IgD-negative memory B cell (primary cell): ENCODE data around the gene C2orf15. TPM values are rescaled to one million over a fixed set of nuclear protein-coding genes. Genes with fewer than 3 reads are reported as not detected.
"Not testable (repeated sequence)": the region's sequence is repeated elsewhere in the genome, so short reads cannot be mapped to it uniquely, and the experiment has no call there.

ENCODE experiments used
- H3K27ac Mint-ChIP-seq, 3 donors: one replicate each; pipeline ENCODE4 v1.8.0; 2020 to 2022; ENCODE audit warnings: mild to moderate bottlenecking in 3 of 3, mixed read lengths in 3 of 3, moderate library complexity in 1 of 3
- H3K27me3 Mint-ChIP-seq: one replicate; pipeline ENCODE4 v1.8.0; 2021; ENCODE audit warnings: mixed read lengths
- H3K36me3 Mint-ChIP-seq: one replicate; pipeline ENCODE4 v1.8.0; 2020; ENCODE audit warnings: mild to moderate bottlenecking, mixed read lengths
- H3K4me1 Mint-ChIP-seq, 3 donors: one replicate each; pipeline ENCODE4 v1.8.0; 2020 to 2022; ENCODE audit warnings: mixed read lengths in 3 of 3, mild to moderate bottlenecking in 1 of 3
- H3K4me3 Mint-ChIP-seq, 4 donors: one replicate each; pipeline ENCODE4 v1.8.0; 2020 to 2022; ENCODE audit warnings: mild to moderate bottlenecking in 4 of 4, mixed read lengths in 4 of 4, moderate library complexity in 3 of 4
- H3K9me3 Mint-ChIP-seq, 3 donors: one replicate each; pipeline ENCODE4 v1.8.0; 2020 to 2021; ENCODE audit warnings: mixed read lengths in 3 of 3, mild to moderate bottlenecking in 1 of 3
- polyA plus RNA-seq: library from polyadenylated mRNA; unstranded; fragments of 300-500 nt; fragmentation: Illumina TruSeq; gene quantifications from one replicate; pipeline ENCODE4 v1.2.3, GENCODE V29; 2021

Gene C2orf15, protein sequence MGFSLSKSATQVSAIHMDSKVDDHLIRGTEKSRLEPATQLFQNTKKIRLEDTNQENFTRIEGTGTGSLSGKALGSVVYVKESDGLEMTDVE
- polyA plus RNA-seq: 2.0 TPM

DNA sequence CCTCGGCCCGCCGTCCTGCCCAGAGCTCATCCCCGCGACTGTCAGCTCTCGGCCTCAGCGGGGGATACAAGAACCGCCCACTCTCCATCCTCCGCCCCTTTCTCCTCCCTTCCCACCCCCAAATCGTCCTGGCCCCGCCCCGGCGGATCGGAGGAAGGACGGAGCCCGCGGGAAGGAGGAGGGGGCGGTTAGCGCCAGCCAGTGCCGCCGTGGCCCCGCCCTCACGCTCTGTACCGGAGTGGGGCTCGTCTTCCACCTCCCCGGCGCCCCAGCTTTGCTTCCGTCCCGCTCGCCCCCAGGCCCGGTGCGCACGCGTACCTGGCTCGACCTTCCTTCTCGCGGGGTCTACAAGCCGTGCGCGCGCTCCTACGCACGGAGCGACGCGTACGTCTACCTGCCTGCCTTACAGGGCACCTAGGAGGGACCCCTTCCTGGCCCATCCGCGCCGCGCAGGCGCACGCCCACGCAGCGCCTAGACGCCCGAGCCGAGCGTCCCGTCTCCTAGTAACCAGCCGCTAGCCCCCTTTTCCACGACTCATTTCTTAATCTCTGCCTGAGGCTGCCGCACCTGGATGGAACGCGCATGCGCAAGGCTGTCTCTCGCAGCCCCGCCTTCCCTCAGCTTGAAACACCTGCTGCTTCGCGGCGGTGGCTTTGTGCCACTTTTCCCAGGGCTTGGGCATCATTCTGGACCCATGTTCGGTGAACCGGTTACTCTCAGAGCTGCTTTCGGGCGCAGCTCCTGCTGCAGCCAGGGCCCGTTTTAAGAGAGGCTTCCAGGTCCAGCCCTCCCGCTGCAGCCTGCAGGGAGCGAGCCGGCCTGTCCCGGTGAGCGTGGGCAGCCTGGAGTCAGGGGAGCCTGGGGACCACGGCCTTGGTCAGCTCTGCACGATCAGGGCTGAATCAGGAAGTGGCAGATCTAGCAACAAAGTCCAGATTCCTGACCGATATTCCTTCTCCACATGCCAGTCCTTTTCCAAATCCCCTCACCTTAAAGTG lies at the start of gene C2orf15:
Gene C2orf15, plus strand, starts transcription at position 598 of the 999 bp plus-strand sequence. CDS start 8,852 bp downstream, outside the sequence.
- peaks cover 0 to 2% (median 0%) of the 10 kb centered on the region in 3 donors for H3K9me3 Mint-ChIP-seq
- H3K27me3 Mint-ChIP-seq: peaks cover 1% of the 10 kb centered on the region

DNA sequence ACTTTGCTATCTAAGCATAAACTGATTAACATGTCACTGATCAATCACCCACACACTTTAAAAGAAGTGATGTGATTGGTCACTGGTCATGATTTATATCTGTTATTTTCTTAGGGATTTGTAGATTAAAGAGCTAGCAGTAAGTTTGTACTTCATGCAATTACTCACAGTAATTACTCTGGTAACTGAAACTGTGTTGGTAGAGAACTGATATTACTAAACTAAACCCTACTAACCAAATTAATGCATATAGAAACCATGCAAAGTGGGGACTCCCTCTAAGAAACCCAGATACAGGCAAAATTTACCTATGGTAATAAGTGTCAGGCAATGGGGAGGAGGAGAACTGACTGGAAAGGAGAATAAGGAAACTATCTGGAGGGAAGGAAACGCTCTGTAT lies 44.8 kb upstream of the C2orf15 start:
- no peak overlapping the region for H3K27ac Mint-ChIP-seq
- peaks cover 3% of the 10 kb centered on the region for H3K36me3 Mint-ChIP-seq
- H3K4me1 Mint-ChIP-seq: peaks cover 0 to 3% (median 2%) of the 10 kb centered on the region in 3 donors
- H3K9me3 Mint-ChIP-seq: peaks cover 0 to 12% (median 4%) of the 10 kb centered on the region in 3 donors
- H3K27me3 Mint-ChIP-seq: no peaks in the 10 kb centered on the region
- no peak overlapping the region for H3K4me3 Mint-ChIP-seq

More for the DNA sequence above, at the start of gene C2orf15:
- Mint-ChIP-seq H3K36me3 (no peaks in the 10 kb centered on the region), H3K4me1 (peaks cover 8 to 19% (median 11%) of the 10 kb centered on the region in 3 donors), H3K27ac (peak within 1 kb of the TSS; percentile 72 to 100 (median 99)), H3K4me3 (peak within 1 kb of the TSS; percentile 91 to 100 (median 96))

GRCh38 chr2:99101697-99102096 lies 39.8 kb upstream of the C2orf15 start:
- Mint-ChIP-seq H3K27ac (peak overlapping the region in 1 of 3 donors; percentile 48), H3K36me3 (peaks cover 1% of the 10 kb centered on the region), H3K4me3 (no peak overlapping the region), H3K9me3 (no peaks in the 10 kb centered on the region), H3K27me3 (no peaks in the 10 kb centered on the region), H3K4me1 (peaks cover 0 to 6% (median 3%) of the 10 kb centered on the region in 3 donors)

GRCh38 chr2:99104006-99104405 lies 37.5 kb upstream of the C2orf15 start:
- Mint-ChIP-seq H3K27me3 (no peaks in the 10 kb centered on the region), H3K4me1 (peaks cover 0 to 6% (median 3%) of the 10 kb centered on the region in 3 donors), H3K36me3 (no peaks in the 10 kb centered on the region), H3K9me3 (no peaks in the 10 kb centered on the region), H3K27ac (no peak overlapping the region), H3K4me3 (no peak overlapping the region)

DNA sequence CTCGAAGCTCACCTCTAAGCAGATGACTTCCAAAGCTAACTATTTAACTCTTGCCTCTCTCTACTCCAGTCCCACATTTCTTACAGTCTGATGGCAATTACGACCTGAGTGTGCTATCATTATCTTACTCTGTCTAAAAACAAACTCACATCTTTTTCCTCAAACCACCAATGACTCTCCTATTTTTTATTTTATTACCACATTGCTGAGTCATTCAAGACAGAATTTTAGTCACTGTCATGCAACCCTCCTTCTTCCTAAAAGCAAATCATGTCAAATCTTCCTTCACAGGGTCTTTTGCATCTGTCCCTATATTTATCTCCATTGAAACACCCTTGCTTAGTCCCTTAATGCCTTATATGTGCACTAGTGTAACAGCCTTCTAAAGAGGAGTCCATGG lies 34.6 kb upstream of the C2orf15 start:
- no peak overlapping the region for H3K27ac Mint-ChIP-seq
- H3K9me3 Mint-ChIP-seq: no peaks in the 10 kb centered on the region
- H3K4me3 Mint-ChIP-seq: no peak overlapping the region
- H3K4me1 Mint-ChIP-seq: peaks cover 0 to 2% (median 0%) of the 10 kb centered on the region in 3 donors
- no peaks in the 10 kb centered on the region for H3K27me3 Mint-ChIP-seq
- H3K36me3 Mint-ChIP-seq: no peaks in the 10 kb centered on the region

DNA sequence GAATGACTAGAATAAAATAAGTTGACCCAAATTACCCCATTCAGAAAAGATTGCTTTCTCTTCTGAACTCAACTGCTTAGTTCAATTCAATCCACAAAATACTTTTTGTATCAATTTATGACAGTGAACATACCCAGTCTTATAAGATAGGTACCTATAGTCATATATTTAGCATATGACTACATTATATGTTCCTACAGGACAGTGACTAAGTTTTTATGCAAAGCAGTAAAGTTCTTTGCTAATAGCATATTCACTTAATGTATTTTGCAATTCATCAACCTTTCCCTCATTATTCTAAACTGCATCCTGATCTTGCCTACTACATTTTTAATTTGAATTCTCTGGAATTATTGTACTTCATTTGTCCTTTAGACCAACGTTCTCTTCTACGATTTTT lies 30.3 kb upstream of the C2orf15 start:
- Mint-ChIP-seq H3K27ac (no peak overlapping the region), H3K27me3 (no peaks in the 10 kb centered on the region), H3K4me3 (no peak overlapping the region), H3K9me3 (no peaks in the 10 kb centered on the region), H3K4me1 (no peaks in the 10 kb centered on the region), H3K36me3 (no peaks in the 10 kb centered on the region)

DNA sequence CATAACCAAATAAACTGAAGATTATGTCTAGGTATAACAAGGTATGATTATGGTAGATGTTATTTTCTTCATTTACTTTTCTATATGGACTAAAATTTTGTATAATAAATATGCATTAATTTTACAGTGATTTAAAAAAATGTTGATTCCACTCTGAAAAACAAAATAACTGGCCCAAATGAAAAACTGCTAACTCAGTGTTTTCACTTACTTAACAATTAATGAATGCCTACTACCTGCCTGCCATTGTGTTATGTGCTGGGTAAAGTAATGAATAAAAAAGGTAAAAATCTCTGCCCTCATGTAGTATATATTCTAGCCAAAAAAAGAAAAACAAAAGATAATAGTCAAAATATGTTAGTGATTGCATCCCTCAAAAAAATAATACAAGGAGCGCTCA lies 29.6 kb upstream of the C2orf15 start:
- Mint-ChIP-seq H3K4me3 (no peak overlapping the region), H3K4me1 (no peaks in the 10 kb centered on the region), H3K27ac (no peak overlapping the region), H3K27me3 (no peaks in the 10 kb centered on the region), H3K9me3 (no peaks in the 10 kb centered on the region), H3K36me3 (no peaks in the 10 kb centered on the region)

DNA sequence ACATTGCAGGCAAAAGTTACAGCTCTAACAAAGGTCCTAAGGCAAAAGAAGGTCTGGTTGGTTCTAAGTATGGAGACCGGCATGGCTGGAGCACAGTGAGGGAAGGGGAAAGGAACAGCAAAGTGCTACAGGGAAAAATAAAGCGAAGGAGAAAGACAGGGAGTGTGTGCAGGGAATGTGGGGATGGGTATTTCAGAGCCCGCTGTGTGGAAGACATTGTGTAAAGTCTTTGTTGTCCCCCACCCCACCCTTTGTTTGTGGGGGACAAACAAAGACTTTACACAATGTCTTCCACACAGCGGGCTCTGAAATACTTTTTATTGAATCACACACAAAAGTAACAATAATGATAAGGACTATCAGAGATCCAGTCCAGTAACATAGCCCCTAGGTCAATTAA lies 28.9 kb upstream of the C2orf15 start:
- H3K4me3 Mint-ChIP-seq: no peak overlapping the region
- no peaks in the 10 kb centered on the region for H3K9me3 Mint-ChIP-seq
- H3K27ac Mint-ChIP-seq: no peak overlapping the region
- no peaks in the 10 kb centered on the region for H3K27me3 Mint-ChIP-seq
- no peaks in the 10 kb centered on the region for H3K36me3 Mint-ChIP-seq
- H3K4me1 Mint-ChIP-seq: no peaks in the 10 kb centered on the region

GRCh38 chr2:99127981-99128380 lies 13.5 kb upstream of the C2orf15 start:
- Mint-ChIP-seq H3K4me3 (no peak overlapping the region), H3K36me3 (peaks cover 5% of the 10 kb centered on the region), H3K27me3 (no peaks in the 10 kb centered on the region), H3K4me1 (no peaks in the 10 kb centered on the region), H3K9me3 (peaks cover 10 to 31% (median 21%) of the 10 kb centered on the region in 3 donors), H3K27ac (no peak overlapping the region)

DNA sequence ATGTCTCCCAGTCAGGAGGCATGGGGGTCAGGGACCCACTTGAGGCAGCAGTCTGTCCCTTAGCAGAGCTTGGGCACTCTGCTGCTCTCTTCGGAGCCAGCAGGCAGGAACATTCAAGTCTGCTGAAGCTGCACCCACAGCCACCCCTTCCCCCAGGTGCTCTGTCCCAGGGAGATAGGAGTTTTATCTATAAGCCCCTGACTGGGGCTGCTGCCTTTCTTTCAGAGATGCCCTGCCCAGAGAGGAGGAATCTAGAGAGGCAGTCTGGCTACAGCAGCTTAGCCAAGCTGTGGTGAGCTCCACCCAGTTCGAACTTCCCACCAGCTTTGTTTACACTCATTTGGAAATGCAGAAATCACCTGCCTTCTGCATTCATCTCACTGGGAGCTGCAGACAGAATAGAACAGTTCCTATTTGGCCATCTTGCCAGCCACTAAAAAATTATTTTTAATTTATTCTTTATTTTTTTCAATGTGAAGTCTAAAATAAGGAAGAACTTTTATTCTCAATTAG lies 6.4 kb upstream of the C2orf15 start:
- not testable (repeated sequence) for H3K27ac Mint-ChIP-seq, H3K36me3 Mint-ChIP-seq, H3K4me3 Mint-ChIP-seq, H3K27me3 Mint-ChIP-seq, H3K4me1 Mint-ChIP-seq
- H3K9me3 Mint-ChIP-seq: peaks cover 9 to 26% (median 18%) of the 10 kb centered on the region in 3 donors

GRCh38 chr2:99139003-99139402 lies 2.5 kb upstream of the C2orf15 start:
- no peak overlapping the region for H3K27ac Mint-ChIP-seq

DNA sequence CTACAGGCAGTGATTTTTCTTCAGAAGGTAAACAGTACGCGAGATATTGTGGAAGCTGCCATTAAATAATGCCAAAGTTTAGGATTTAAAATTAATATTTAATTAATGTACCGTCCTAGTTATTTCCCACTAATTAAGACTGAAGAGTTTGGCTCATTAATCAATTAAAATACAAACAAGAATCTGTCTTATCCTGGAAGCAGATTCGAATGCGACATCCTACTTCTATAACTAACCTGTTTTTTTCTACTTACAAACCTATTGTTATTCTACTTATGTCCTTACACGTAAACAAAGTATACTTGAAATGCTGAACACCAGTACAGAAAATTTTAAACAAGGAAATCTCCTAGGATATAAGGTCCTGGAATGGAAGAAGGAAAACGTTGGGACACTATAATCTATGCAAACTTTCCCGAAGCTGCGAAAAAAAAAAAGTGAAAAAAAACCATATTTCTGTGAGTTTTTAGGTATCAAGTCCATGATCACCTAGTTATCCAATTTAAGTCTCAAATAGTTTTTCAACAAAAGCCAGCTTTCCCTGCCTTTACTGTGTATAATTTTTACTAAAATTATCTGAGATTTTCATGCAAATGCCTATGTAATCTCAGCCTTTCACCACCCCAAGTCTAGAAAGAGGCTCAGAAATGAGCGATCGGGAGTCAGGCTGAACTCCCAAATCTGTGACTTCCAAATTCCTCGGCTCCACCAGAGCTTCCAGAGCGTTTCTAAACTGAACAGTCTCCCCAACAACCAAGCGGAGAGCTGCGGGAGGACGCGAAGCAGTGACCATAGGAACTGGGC lies 1.2 kb upstream of the C2orf15 start:
- H3K36me3 Mint-ChIP-seq: no peaks in the 10 kb centered on the region
- H3K4me1 Mint-ChIP-seq: peaks cover 8 to 19% (median 11%) of the 10 kb centered on the region in 3 donors
- H3K9me3 Mint-ChIP-seq: peaks cover 0 to 2% (median 0%) of the 10 kb centered on the region in 3 donors
- H3K4me3 Mint-ChIP-seq: peak overlapping the region; percentile 91 to 100 (median 96)
- H3K27me3 Mint-ChIP-seq: peaks cover 1% of the 10 kb centered on the region
- peak overlapping the region; percentile 72 to 100 (median 99) for H3K27ac Mint-ChIP-seq

More at GRCh38 chr2:99139003-99139402, 2.5 kb upstream of the C2orf15 start:
- Mint-ChIP-seq H3K4me3 (peak overlapping the region in 2 of 4 donors; percentile 32 to 53), H3K27me3 (peaks cover 1% of the 10 kb centered on the region), H3K9me3 (peaks cover 1 to 3% (median 2%) of the 10 kb centered on the region in 3 donors), H3K4me1 (peaks cover 8 to 17% (median 11%) of the 10 kb centered on the region in 3 donors), H3K36me3 (no peaks in the 10 kb centered on the region)

- H3K4me3 Mint-ChIP-seq: peak overlapping the region; percentile 91 to 100 (median 96)
- peak overlapping the region; percentile 72 to 100 (median 99) for H3K27ac Mint-ChIP-seq
- no peaks in the 10 kb centered on the region for H3K36me3 Mint-ChIP-seq
- H3K4me1 Mint-ChIP-seq: peaks cover 8 to 19% (median 11%) of the 10 kb centered on the region in 3 donors
- peaks cover 0 to 2% (median 0%) of the 10 kb centered on the region in 3 donors for H3K9me3 Mint-ChIP-seq
- H3K27me3 Mint-ChIP-seq: peaks cover 1% of the 10 kb centered on the region
Observed at GRCh38 chr2:99140860-99141109, 722 bp upstream of the C2orf15 start.

- Mint-ChIP-seq H3K4me3 (peak overlapping the region in 1 of 4 donors; percentile 51), H3K9me3 (no peaks in the 10 kb centered on the region), H3K27me3 (no peaks in the 10 kb centered on the region), H3K36me3 (peaks cover 2% of the 10 kb centered on the region), H3K4me1 (peaks cover 13 to 16% (median 13%) of the 10 kb centered on the region in 3 donors), H3K27ac (peak overlapping the region in 1 of 3 donors; percentile 63)
Observed at GRCh38 chr2:99150706-99151105, 9.2 kb downstream of the C2orf15 start.
